GM13976 (cell line): ENCODE measurements around the gene GGT1.

Experiments
- DNase-seq: peaks from one replicate; pipeline ENCODE4 v3.0.0; 2012; ENCODE audit warnings: low spot score
- in situ Hi-C: fragments of 300-500 bp; cut with MboI; formaldehyde crosslinking; loops from one replicate; pipeline ENCODE4 v1.12.0; 2022; ENCODE audit warnings: low sequenced_read_pairs, mixed read lengths, inconsistent platforms; ENCODE audit not compliant: unreplicated experiment
- TF ChIP-seq, protein P1 (sequence below): IDR thresholded peaks from 2 replicates; pipeline ENCODE4 v1.5.1; 2012; ENCODE audit warnings: borderline replicate concordance, mild to moderate bottlenecking; ENCODE audit not compliant: insufficient read depth; ENCODE audit errors: extremely low read depth, missing control alignments, control extremely low read depth

GGT1 gene

GRCh38 chr22:24578355-24579257, 24.4 kb upstream of the GGT1 start:
- no peak for DNase-seq
- in situ Hi-C loops, result no loop called here
- TF ChIP-seq, protein P1, sequence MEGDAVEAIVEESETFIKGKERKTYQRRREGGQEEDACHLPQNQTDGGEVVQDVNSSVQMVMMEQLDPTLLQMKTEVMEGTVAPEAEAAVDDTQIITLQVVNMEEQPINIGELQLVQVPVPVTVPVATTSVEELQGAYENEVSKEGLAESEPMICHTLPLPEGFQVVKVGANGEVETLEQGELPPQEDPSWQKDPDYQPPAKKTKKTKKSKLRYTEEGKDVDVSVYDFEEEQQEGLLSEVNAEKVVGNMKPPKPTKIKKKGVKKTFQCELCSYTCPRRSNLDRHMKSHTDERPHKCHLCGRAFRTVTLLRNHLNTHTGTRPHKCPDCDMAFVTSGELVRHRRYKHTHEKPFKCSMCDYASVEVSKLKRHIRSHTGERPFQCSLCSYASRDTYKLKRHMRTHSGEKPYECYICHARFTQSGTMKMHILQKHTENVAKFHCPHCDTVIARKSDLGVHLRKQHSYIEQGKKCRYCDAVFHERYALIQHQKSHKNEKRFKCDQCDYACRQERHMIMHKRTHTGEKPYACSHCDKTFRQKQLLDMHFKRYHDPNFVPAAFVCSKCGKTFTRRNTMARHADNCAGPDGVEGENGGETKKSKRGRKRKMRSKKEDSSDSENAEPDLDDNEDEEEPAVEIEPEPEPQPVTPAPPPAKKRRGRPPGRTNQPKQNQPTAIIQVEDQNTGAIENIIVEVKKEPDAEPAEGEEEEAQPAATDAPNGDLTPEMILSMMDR, result no peak

DNA sequence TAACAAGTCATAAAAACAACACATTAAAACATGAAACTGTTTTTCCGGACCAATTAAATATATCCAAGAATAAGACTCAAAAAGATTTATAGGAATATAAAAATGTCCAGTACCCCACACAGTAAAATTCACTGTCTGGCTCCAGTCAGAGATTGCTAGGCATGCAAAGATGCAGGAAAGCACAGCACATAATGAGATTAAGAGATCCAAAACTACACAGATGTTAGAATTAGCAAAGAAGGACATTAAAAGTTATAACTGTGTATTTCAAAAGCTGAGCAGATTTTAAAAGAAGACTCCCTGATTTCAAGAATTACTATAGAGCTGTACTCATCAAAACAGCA, 23.8 kb upstream of the GGT1 start:
- in situ Hi-C loops, result no loop called here
- TF ChIP-seq, protein P1, result no peak
- no peak for DNase-seq

DNA sequence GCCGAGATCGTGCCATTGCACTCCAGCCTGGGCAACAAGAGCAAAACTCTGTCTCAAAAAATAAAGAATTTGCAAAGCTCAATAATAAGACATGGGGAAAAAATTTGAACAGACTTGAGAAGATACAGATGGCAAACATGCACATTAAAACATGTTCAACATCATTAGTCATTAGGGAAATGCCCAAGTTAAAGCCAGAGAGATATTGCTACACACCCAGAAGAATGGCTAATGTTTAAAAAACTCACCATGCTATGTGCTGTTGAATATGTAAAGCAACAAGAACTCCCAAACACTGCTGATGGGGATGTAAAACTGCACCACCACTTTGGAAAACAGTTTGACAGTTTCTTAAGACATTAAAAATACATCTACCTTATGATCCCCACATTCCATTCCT, 22.7 kb upstream of the GGT1 start:
- DNase-seq, result no peak
- in situ Hi-C loops, result no loop called here

DNA sequence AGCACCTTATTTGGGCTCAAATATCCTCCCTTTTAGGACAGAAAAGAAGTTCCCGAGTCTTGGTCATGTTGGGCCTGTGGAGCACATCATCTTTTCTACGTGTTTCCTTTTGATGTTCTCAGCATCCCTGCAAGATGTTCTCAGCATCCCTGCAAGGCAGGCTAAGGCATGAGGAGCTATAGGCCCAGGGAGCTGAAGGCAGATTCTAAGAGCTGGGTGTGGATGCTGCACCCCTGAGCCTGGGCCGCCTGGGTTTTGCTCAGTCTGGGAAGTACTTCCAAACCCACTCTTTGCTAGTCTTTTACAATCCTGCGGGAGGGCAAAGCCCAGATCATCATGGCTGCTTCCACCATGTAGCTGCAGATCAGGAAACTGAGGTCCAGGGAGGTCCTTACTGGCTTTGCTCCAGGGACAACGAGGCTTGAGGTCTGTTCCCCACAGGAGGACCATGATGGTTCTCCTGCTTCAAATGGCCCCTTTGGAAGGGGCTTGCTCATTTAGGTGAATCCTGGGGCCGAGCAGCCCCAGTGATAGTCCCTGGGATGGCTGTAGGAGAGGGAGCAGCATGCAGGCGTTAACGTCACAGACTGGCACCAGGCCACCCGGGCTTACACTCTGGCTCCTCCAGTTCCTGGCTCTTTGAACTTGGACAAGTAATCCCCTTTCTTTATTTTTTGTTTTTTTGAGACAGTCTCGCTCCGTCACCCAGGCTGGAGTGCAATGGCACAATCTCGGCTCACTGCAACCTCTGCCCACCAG, 20.8 kb upstream of the GGT1 start:
- in situ Hi-C loops, result no loop called here
- DNase-seq, result no peak

More for the DNA sequence above, 22.7 kb upstream of the GGT1 start:
- TF ChIP-seq, protein P1, result no peak

DNA sequence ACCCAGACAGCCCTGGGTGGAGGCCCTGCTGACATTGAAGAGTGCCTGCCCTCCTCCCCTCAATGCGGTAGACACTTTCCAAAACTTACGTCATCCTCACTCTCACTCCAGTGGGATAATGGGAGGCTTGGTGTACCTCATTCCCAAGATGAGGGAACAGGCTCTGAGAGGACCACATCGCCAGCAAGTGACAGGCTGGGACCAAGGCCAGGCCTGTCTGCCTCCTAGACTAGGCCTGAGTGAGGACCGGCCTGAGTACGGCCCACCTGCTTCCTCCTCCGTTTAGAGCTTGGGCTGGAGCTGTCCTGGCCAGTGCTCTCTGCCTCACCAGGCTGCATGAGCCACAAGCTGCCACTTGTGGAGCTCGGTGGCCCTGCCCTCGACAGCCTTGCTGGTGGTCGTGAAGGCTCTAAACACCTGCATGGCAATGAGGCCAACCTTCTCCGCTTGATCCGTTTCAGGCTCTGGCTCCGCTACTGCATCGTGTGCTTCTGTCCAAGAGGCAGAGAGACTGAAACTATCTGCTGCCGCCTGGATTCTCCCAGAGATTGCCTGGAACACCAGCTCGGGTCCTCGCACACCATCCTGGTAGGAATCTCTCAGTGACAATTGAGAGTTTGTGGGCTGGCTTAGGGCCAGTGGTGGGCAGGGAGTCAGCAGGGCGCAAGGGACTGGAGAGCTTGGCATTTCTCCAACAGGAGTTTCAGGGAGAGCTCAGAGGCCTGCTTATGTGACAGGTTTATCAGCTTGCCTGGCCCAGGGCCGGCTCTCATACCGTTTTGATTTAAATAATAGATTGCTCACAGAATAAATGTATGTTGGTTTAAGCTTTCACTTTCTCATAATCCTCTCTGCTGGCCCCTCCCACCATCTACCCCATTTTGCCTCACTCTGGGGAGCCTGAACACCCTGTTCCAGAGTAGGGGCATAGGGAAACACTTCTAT, 19.5 kb upstream of the GGT1 start:
- in situ Hi-C loops, result no loop called here
- DNase-seq, result no peak
- TF ChIP-seq, protein P1, result no peak

More for the DNA sequence above, 20.8 kb upstream of the GGT1 start:
- TF ChIP-seq, protein P1, result no peak
